ENCODE measurements around the gene REV3L.

REV3L gene

GRCh38 chr6:111423055-111423633 is 59.9 kb downstream of the REV3L start:
- no peak for DNase-seq

- no peak for DNase-seq
Observed at GRCh38 chr6:111418971-111419693, 63.9 kb downstream of the REV3L start.

- no peak for DNase-seq
Observed at GRCh38 chr6:111417946-111418345, 65.1 kb downstream of the REV3L start.

- DNase-seq: no peak
Observed at GRCh38 chr6:111417181-111417585, 65.8 kb downstream of the REV3L start.

- no peak for DNase-seq
Observed at GRCh38 chr6:111416529-111416928, 66.5 kb downstream of the REV3L start.

GRCh38 chr6:111414373-111414772 is 68.6 kb downstream of the REV3L start:
- no peak for DNase-seq

- DNase-seq: peak; percentile 55
Observed at GRCh38 chr6:111411978-111412566, 70.9 kb downstream of the REV3L start.

GRCh38 chr6:111411046-111411445 is 72.0 kb downstream of the REV3L start:
- DNase-seq: no peak

GRCh38 chr6:111410371-111410770 is 72.6 kb downstream of the REV3L start:
- no peak for DNase-seq

GRCh38 chr6:111409430-111409829 is 73.6 kb downstream of the REV3L start:
- DNase-seq: no peak

GRCh38 chr6:111407686-111408085 is 75.3 kb downstream of the REV3L start:
- DNase-seq: no peak

- peak; percentile 93 for DNase-seq
Observed at GRCh38 chr6:111406200-111406721, 76.8 kb downstream of the REV3L start.

- no peak for DNase-seq
Observed at GRCh38 chr6:111403388-111403787, 79.6 kb downstream of the REV3L start.

- DNase-seq: no peak
Observed at GRCh38 chr6:111399626-111400025, 83.4 kb downstream of the REV3L start.

GRCh38 chr6:111388681-111389080 is 94.3 kb downstream of the REV3L start:
- no peak for DNase-seq

GRCh38 chr6:111382476-111383294 is 100.3 kb downstream of the REV3L start:
- DNase-seq: no peak

- DNase-seq: no peak
Observed at GRCh38 chr6:111381728-111382127, 101.3 kb downstream of the REV3L start.

GRCh38 chr6:111381123-111381522 is 101.9 kb downstream of the REV3L start:
- no peak for DNase-seq

GRCh38 chr6:111379831-111380230 is 103.2 kb downstream of the REV3L start:
- DNase-seq: no peak

GRCh38 chr6:111379302-111379701 is 103.7 kb downstream of the REV3L start:
- no peak for DNase-seq

- DNase-seq: no peak
Observed at GRCh38 chr6:111377558-111378120, 105.4 kb downstream of the REV3L start.

GRCh38 chr6:111367393-111368088 is 115.5 kb downstream of the REV3L start:
- DNase-seq: no peak

All from SIG-M5 (cell line).